Aorta (tissue), 5 donors: ENCODE results near the gene VHLL. TPM values are rescaled to one million over a fixed set of nuclear protein-coding genes. Genes with fewer than 3 reads are reported as not detected.
"Not testable (repeated sequence)": the region's sequence is repeated elsewhere in the genome, so short reads cannot be mapped to it uniquely, and the experiment has no call there.

ENCODE experiments used
- ATAC-seq: fragments of 200-7000 bp; cut with Tn5 transposase; one replicate; pipeline ENCODE4 v1.9.1; 2022; ENCODE audit warnings: moderate library complexity; ENCODE audit not compliant: low FRiP score
- DNase-seq, 2 donors: peaks; one replicate each; pipeline ENCODE4 v3.0.0-alpha.2; 2020
- H3K27ac ChIP-seq, 2 donors: one replicate each; pipeline ENCODE4 v1.5.1; 2013; ENCODE audit warnings: low read length in 2 of 2, mild to moderate bottlenecking in 2 of 2, moderate library complexity in 2 of 2, control low read depth in 1 of 2, inconsistent platforms in 1 of 2, low read depth in 1 of 2
- H3K27me3 ChIP-seq, 2 donors: one replicate each; pipeline ENCODE4 v1.6.1; 2013; ENCODE audit warnings: control low read depth in 1 of 2, low read length in 1 of 2, mild to moderate bottlenecking in 1 of 2, moderate library complexity in 1 of 2; ENCODE audit not compliant: insufficient read depth in 2 of 2, control insufficient read depth in 1 of 2
- H3K36me3 ChIP-seq, 2 donors: one replicate each; pipeline ENCODE4 v1.6.1; 2013; ENCODE audit warnings: control low read depth in 1 of 2, low read length in 1 of 2, mild to moderate bottlenecking in 1 of 2; ENCODE audit not compliant: insufficient read depth in 2 of 2, control insufficient read depth in 1 of 2
- H3K4me1 ChIP-seq, 2 donors: one replicate each; pipeline ENCODE4 v1.6.1; 2013; ENCODE audit warnings: low read length in 2 of 2, control low read depth in 1 of 2, mild to moderate bottlenecking in 1 of 2, moderate library complexity in 1 of 2; ENCODE audit not compliant: insufficient read depth in 2 of 2, control insufficient read depth in 1 of 2
- H3K4me3 ChIP-seq, 2 donors: one replicate each; pipeline ENCODE4 v1.5.1; 2013; ENCODE audit warnings: low read length in 2 of 2, control low read depth in 1 of 2, mild to moderate bottlenecking in 1 of 2
- H3K9me3 ChIP-seq: one replicate; pipeline ENCODE4 v1.6.1; 2013; ENCODE audit warnings: mild to moderate bottlenecking, low read length; ENCODE audit not compliant: control insufficient read depth
- WGBS, 2 donors: extraction: QIAGEN DNeasy Blood & Tissue Kit; methylation state at CpG; one replicate each; pipeline ENCODE4 v1.1.7; 2013; 5-methylcytosine and 5-hydroxymethylcytosine counted together
- intact Hi-C, 2 donors: fragments of 100-400 bp; cut with DNase I; formaldehyde crosslinking; loops; one replicate each; pipeline versions ENCODE4 v1.14.2 to v1.15.0; 2022
- long read RNA-seq, 2 donors: library from polyadenylated mRNA; unstranded; transcript quantifications; one replicate each; pipeline ENCODE4 v2.0.0, GENCODE V29; 2020 to 2021
- polyA plus RNA-seq, 2 donors: library from polyadenylated mRNA; stranded (reverse); fragments of 200-250 nt; gene quantifications; one replicate each; pipeline ENCODE4 v1.2.3, GENCODE V29; 2013
- total RNA-seq, 2 donors: library from RNA; stranded (reverse); fragmentation: NEBNext Ultra II Directional; extraction: Animal tissue kit (Norgen Biotek cat#: 25700); gene quantifications; one replicate each; pipeline ENCODE4 v1.2.1, GENCODE V29; 2021
- donor health status: healthy with polysubstance abuse.
- donor health status: Bipolar disorder and iron deficiency.
- donor health status: DM: no; HTN: no; CAD: no.
- donor health status: DM: no; HTN: no; CAD: no.
- donor health status: DM: yes; HTN: yes; CAD: no.

The VHLL gene
- total RNA-seq, result not detected
- polyA plus RNA-seq, result not detected
- long read RNA-seq, donor 1, result 0 reads
- long read RNA-seq, donor 2, result 0 reads

DNA sequence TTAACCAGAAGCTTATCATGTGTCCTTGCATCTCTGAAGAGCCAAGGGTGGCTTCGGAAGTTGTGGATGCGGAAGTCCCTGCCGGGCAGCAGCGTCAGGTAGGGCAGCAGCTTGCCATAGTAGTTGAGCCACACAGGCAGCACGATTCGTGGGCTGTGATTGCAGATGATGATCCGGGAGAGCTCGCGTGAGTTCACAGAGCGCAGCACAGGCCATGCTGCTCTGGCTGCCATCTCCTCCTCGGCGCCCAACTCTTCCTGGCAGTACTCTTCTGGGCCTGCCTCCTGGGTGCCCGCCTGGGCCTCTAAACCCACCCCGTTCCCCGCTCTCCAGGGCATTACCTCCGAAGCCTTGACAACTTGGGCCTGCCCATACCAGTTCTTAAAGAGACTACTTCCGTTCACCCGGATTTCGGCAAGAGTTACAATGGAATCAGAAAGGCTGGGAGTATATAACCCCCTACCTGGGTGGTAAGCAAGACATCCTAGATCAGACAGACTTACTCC, at the start of gene VHLL:
Gene VHLL, minus strand, starts transcription at position 456 of the 506 bp plus-strand sequence. Its CDS starts 118 bp downstream, at position 338.
- DNase-seq, result peak in 1 of 2 donors; percentile 67
- Histone ChIP-seq H3K27me3 (no peaks in the 10 kb centered on the region), H3K36me3 (no peaks in the 10 kb centered on the region), H3K9me3 (no peaks in the 10 kb centered on the region), H3K4me3 (no peak within 1 kb of the TSS), H3K27ac (no peak within 1 kb of the TSS), H3K4me1 (no peaks in the 10 kb centered on the region)
- ATAC-seq, result no peak
- intact Hi-C loops, result no loop called here
- WGBS, 2 donors, result 89% methylated on average over 19 of the region's 19 CpGs

GRCh38 chr1:156347331-156347730, 48.2 kb upstream of the VHLL start:
- Histone ChIP-seq H3K4me1 (no peaks in the 10 kb centered on the region), H3K9me3 (no peaks in the 10 kb centered on the region), H3K27ac (no peak overlapping the region), H3K27me3 (no peaks in the 10 kb centered on the region), H3K4me3 (no peak overlapping the region), H3K36me3 (no peaks in the 10 kb centered on the region)
- DNase-seq (no peak), ATAC-seq (no peak)
- WGBS, 2 donors, result 53 to 67% methylated on average over 4 of the region's 4 CpGs
- intact Hi-C loops, result no loop called here

- ATAC-seq, result no peak
Measured at GRCh38 chr1:156346636-156347035, 47.5 kb upstream of the VHLL start.

DNA sequence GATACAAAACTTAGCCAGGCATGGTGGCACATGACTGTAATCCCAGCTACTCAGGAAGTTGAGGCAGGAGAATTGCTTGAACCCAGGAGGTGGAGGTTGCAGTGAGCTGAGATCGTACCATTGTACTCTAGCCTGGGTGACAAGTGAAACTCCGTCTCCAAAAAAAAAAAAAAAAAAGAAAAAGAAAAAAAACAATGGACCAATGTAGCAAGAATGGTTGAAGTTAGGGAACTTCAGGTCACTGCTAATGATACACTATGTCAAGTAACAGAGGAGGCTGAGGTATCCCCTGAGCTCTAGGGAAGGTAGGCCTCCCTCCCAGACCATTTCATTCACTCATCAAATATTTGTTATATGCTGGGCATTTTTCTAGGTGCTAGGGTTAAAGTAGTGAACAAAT, 46.9 kb upstream of the VHLL start:
- 78 to 88% methylated on average over 2 of the region's 2 CpGs for WGBS, 2 donors
- ATAC-seq, intact Hi-C loops: not testable (repeated sequence)

More at GRCh38 chr1:156346636-156347035, 47.5 kb upstream of the VHLL start:
- 29 to 37% methylated on average over 2 of the region's 2 CpGs for WGBS, 2 donors
- intact Hi-C loops, result no loop called here
- no peaks in the 10 kb centered on the region for H3K27me3 ChIP-seq
- no peaks in the 10 kb centered on the region for H3K9me3 ChIP-seq
- H3K27ac ChIP-seq, result no peak overlapping the region
- H3K4me3 ChIP-seq, result no peak overlapping the region
- no peaks in the 10 kb centered on the region for H3K4me1 ChIP-seq
- no peak for DNase-seq
- H3K36me3 ChIP-seq, result no peaks in the 10 kb centered on the region

DNA sequence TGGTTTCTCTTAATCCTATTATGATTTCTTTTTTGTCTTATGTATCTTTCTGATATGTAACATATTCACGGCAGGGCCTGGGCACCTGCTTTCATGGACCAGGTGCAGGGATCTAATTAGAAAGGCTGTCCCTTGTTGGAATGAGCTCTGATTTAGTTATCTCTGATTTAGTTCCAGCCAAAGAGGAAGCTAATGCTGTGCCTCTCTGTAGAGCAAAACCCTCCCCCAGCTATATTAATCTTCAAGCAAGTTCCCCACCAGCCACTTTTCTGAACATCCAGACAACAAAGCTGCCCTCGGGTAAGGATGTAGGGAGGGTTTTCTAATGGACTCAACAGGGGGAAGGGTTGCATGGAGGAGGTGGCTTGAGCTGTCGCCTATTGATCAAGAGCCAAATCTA, 45.3 kb upstream of the VHLL start:
- H3K9me3 ChIP-seq, result no peaks in the 10 kb centered on the region
- no peaks in the 10 kb centered on the region for H3K27me3 ChIP-seq
- H3K36me3 ChIP-seq, result no peaks in the 10 kb centered on the region
- 83 to 86% methylated on average over 3 of the region's 3 CpGs for whole genome bisulfite sequencing, 2 donors
- DNase-seq (no peak), ATAC-seq (no peak)
- H3K4me1 ChIP-seq, result no peaks in the 10 kb centered on the region
- H3K27ac ChIP-seq, result no peak overlapping the region
- intact Hi-C loops, result no loop called here
- H3K4me3 ChIP-seq, result no peak overlapping the region

More for the DNA sequence above, 46.9 kb upstream of the VHLL start:
- not testable (repeated sequence) for H3K27me3 ChIP-seq, H3K9me3 ChIP-seq, H3K4me1 ChIP-seq, H3K36me3 ChIP-seq, H3K27ac ChIP-seq, H3K4me3 ChIP-seq, DNase-seq

GRCh38 chr1:156342166-156342955, 43.3 kb upstream of the VHLL start:
- no peak for ATAC-seq
- intact Hi-C loops, result no loop called here
- Histone ChIP-seq H3K27ac (no peak overlapping the region), H3K9me3 (no peaks in the 10 kb centered on the region), H3K36me3 (no peaks in the 10 kb centered on the region), H3K27me3 (no peaks in the 10 kb centered on the region), H3K4me1 (no peaks in the 10 kb centered on the region), H3K4me3 (no peak overlapping the region)
- WGBS, 2 donors, result 78 to 89% methylated on average over 1 of the region's 1 CpG
- DNase-seq, result no peak

DNA sequence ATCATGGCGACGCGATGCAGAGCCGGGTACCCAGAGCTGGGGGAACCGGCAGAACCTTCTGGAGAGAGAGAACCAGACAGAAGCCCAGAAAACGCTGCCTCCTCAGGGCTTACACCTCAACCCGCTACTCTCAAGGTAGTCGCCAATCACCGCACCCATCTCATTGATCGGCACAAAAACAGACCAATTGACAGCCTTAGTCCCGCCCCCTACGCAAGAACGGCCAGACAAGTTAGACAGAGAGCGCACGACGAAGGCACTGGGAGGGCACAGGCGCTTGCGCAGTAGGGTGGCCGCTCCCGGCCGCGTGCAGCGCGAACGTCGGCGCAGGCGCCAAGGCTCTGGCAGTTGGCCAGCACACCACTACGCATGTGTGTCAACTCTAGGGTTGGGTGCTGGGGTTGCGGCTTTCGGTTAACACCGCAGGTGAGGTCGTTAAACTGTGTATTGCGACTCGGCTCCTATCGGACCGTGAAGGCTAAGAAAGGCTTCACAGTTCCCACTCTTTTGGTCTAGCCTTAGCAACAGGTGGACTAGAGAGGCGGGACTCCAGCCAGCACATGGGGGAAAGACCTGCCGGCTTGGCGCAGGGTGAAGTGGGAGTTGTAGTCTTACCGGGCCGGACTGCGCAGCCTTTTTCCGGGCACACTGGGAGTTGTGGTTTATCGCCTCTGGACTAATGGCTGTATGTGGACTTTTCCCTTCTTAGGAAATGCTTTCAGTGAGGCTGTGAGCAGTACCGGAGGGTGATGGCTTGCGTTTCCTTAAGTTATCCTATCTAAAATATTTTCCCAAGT, 39.3 kb upstream of the VHLL start, which contains the start of the genes CCT3 and TSACC:
Gene CCT3, minus strand, starts transcription at position 113 of the 797 bp plus-strand sequence. Its CDS starts 108 bp downstream, at position 5.
Gene TSACC, plus strand, starts transcription at position 347 of the 797 bp plus-strand sequence. CDS start 1,232 bp downstream, outside the sequence.
- no peaks in the 10 kb centered on the region for H3K27me3 ChIP-seq
- H3K4me1 ChIP-seq, result peaks cover 0 to 9% of the 10 kb centered on the region in 2 donors
- 0% methylated on average over 47 of the region's 47 CpGs for WGBS, 2 donors
- H3K4me3 ChIP-seq, result peak within 1 kb of the TSS; percentile 42 to 81
- no peaks in the 10 kb centered on the region for H3K9me3 ChIP-seq
- intact Hi-C loops, result no loop called here
- peak; percentile 99 for ATAC-seq
- no peaks in the 10 kb centered on the region for H3K36me3 ChIP-seq
- peak; percentile 99 to 100 for DNase-seq
- peak within 1 kb of the TSS in 1 of 2 donors; percentile 30 for H3K27ac ChIP-seq

GRCh38 chr1:156337888-156338179, 38.7 kb upstream of the VHLL start:
- Histone ChIP-seq H3K4me1 (peaks cover 0 to 9% of the 10 kb centered on the region in 2 donors), H3K36me3 (no peaks in the 10 kb centered on the region), H3K9me3 (no peaks in the 10 kb centered on the region), H3K27me3 (no peaks in the 10 kb centered on the region), H3K4me3 (peak overlapping the region; percentile 22 to 81), H3K27ac (no peak overlapping the region)
- intact Hi-C loops, result no loop called here
- ATAC-seq (peak; percentile 63), DNase-seq (no peak)
- 0% methylated on average over 14 of the region's 14 CpGs for WGBS, 2 donors
